GM12892 (cell line): ENCODE results near the gene LILRA1.

Experiments used
- POLR2A ChIP-seq: IDR thresholded peaks from 2 replicates; pipeline ENCODE4 v1.6.1; 2011; ENCODE audit warnings: low read depth, low read length, control low read depth
- POLR2AphosphoS5 ChIP-seq: IDR thresholded peaks from 2 replicates; pipeline ENCODE4 v1.6.1; 2011; ENCODE audit warnings: low read depth, low read length, control low read depth
- TAF1 ChIP-seq: IDR thresholded peaks from 2 replicates; pipeline ENCODE4 v1.6.1; 2011; ENCODE audit warnings: low read depth, mild to moderate bottlenecking, control low read depth, low read length, borderline replicate concordance

- TF ChIP-seq POLR2A, result no peak
- TF ChIP-seq POLR2AphosphoS5, result no peak
- no peak for TF ChIP-seq TAF1
Observed at GRCh38 chr19:54612428-54612827, 19.0 kb downstream of the LILRA1 start.
